Ovary (tissue), 3 donors: Measurements from ENCODE around the gene GAS1.

Experiments
- EP300 ChIP-seq: sonication (generic); formaldehyde crosslinking; IDR thresholded peaks from one replicate; pipeline ENCODE4 v1.6.1; 2017; ENCODE audit warnings: antibody characterized with exemption
- TF ChIP-seq, protein P1 (sequence below), 3 donors: fragments of 450-650 bp in 2 of 3; fragments of 200-600 bp in 1 of 3; IDR thresholded peaks; one replicate each; pipeline versions ENCODE4 v1.5.1 to v1.8.0; 2016 to 2022; ENCODE audit warnings: antibody characterized with exemption in 3 of 3, mild to moderate bottlenecking in 1 of 3
- donor health status: DM: no; HTN: no; CAD: no.

DNA sequence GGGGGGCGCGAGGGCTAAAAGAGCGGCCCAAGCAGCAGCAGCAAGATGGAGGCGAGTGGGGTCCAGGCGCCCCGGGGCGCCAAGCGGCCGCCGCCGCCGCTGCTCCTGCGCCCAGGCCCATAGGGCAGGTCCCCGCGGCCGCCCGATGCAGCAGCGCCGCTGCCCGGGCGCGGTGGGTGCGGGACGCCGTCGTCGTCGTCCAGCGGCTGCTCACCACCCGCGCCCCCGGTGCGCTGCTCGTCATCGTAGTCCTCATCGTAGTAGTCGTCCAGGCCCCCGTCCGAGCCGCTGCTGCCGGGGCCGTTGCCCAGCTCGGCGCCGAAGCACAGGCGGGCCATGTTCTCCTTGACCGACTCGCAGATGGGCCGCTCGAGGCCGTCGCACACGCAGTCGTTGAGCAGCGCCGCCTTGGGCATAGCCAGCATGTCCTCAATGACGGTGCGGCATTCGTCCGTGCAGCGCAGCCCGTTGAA is 1.5 kb downstream of the GAS1 start:
- TF ChIP-seq, protein P1, sequence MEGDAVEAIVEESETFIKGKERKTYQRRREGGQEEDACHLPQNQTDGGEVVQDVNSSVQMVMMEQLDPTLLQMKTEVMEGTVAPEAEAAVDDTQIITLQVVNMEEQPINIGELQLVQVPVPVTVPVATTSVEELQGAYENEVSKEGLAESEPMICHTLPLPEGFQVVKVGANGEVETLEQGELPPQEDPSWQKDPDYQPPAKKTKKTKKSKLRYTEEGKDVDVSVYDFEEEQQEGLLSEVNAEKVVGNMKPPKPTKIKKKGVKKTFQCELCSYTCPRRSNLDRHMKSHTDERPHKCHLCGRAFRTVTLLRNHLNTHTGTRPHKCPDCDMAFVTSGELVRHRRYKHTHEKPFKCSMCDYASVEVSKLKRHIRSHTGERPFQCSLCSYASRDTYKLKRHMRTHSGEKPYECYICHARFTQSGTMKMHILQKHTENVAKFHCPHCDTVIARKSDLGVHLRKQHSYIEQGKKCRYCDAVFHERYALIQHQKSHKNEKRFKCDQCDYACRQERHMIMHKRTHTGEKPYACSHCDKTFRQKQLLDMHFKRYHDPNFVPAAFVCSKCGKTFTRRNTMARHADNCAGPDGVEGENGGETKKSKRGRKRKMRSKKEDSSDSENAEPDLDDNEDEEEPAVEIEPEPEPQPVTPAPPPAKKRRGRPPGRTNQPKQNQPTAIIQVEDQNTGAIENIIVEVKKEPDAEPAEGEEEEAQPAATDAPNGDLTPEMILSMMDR (IDR thresholded peaks at IDR 0.05) = peak in 2 of 3 donors; percentile 40 to 49
- TF ChIP-seq EP300 = no peak
